Stimulated activated CD4-positive, alpha-beta T cell treated with anti-CD3 and anti-CD28 coated beads, Interleukin-2, amount 100 ng/mL, for 24 hours (primary cell): ENCODE measurements around the gene QSOX2.

ENCODE experiments used
- DNase-seq, 2 donors: peaks; one replicate each; pipeline ENCODE4 v3.0.0-alpha.2; 2020

The QSOX2 gene

GRCh38 chr9:136201609-136202453 lies 43.8 kb downstream of the QSOX2 start:
- DNase-seq, result no peak

GRCh38 chr9:136201174-136201573 lies 44.4 kb downstream of the QSOX2 start:
- DNase-seq, result no peak

- DNase-seq, result no peak
Measured at GRCh38 chr9:136200424-136200823, 45.2 kb downstream of the QSOX2 start.

- no peak for DNase-seq
Measured at GRCh38 chr9:136199391-136200288, 46.0 kb downstream of the QSOX2 start.

GRCh38 chr9:136198605-136199083 lies 47.0 kb downstream of the QSOX2 start:
- no peak for DNase-seq

GRCh38 chr9:136197930-136198604 lies 47.5 kb downstream of the QSOX2 start:
- DNase-seq, result no peak

- DNase-seq, result no peak
Measured at GRCh38 chr9:136197084-136197875, 48.3 kb downstream of the QSOX2 start.

- DNase-seq, result no peak
Measured at GRCh38 chr9:136196404-136197083, 49.1 kb downstream of the QSOX2 start.

GRCh38 chr9:136194540-136194939 lies 51.1 kb downstream of the QSOX2 start:
- DNase-seq, result no peak

GRCh38 chr9:136193891-136194279 lies 51.7 kb downstream of the QSOX2 start:
- DNase-seq, result no peak

GRCh38 chr9:136193127-136193890 lies 52.3 kb downstream of the QSOX2 start:
- DNase-seq, result no peak

GRCh38 chr9:136192289-136193126 lies 53.1 kb downstream of the QSOX2 start:
- no peak for DNase-seq

- DNase-seq, result no peak
Measured at GRCh38 chr9:136191960-136192286, 53.7 kb downstream of the QSOX2 start.

- DNase-seq, result no peak
Measured at GRCh38 chr9:136191099-136191959, 54.3 kb downstream of the QSOX2 start.

GRCh38 chr9:136190656-136191055 lies 55.0 kb downstream of the QSOX2 start:
- no peak for DNase-seq

- no peak for DNase-seq
Measured at GRCh38 chr9:136190237-136190601, 55.4 kb downstream of the QSOX2 start.

GRCh38 chr9:136189394-136190236 lies 56.0 kb downstream of the QSOX2 start:
- no peak for DNase-seq
